ENCODE data around the gene CHCT1. TPM values are rescaled to one million over a fixed set of nuclear protein-coding genes. Genes with fewer than 3 reads are reported as not detected.

Gene CHCT1
- total and polyA plus RNA-seq, 2 donors (not counting 3 experiments of a cell fraction or from before 2014, with no cell fraction given), result not detected

GRCh38 chr17:60464343-60464742, 42.1 kb downstream of the CHCT1 start:
- intact Hi-C loops (cut with micrococcal nuclease), result no loop called here
- no peak for DNase-seq (ENCODE audit: low read depth, low spot score)
- H3K36me3 ChIP-seq (ENCODE audit: control insufficient read depth in 2 of 2, extremely low read depth in 1 of 2, insufficient read depth in 2 of 2, low read length in 2 of 2), result peaks cover 5 to 15% of the 10 kb centered on the region in 2 experiments

More at GRCh38 chr17:60464343-60464742, 42.1 kb downstream of the CHCT1 start:
- no TSS peak for BruUV-seq (replicated peaks)
- Histone ChIP-seq H3K9me1 (replicated peaks; ENCODE audit: control insufficient read depth, extremely low read depth, insufficient read depth, low read length) (no peaks in the 10 kb centered on the region), H3K79me2 (ENCODE audit: control insufficient read depth, insufficient read depth, low read length) (no peaks in the 10 kb centered on the region), H3K9me3 (replicated peaks; ENCODE audit: control insufficient read depth, insufficient read depth, low read length) (no peaks in the 10 kb centered on the region), H3K4me1 (ENCODE audit: control insufficient read depth, extremely low read depth, insufficient read depth, low read length) (peaks cover 19% of the 10 kb centered on the region), H2AFZ (ENCODE audit: low read depth, low read length) (no peak overlapping the region), H4K20me1 (replicated peaks; ENCODE audit: control insufficient read depth, extremely low read depth, insufficient read depth, low read length) (no peaks in the 10 kb centered on the region), H3K9ac (replicated peaks; ENCODE audit: extremely low read depth, insufficient read depth, low read length) (no peak overlapping the region), H3K27ac (ENCODE audit: insufficient read depth, low read depth, low read length) (no peak overlapping the region), H3K27me3 (ENCODE audit: control insufficient read depth in 2 of 2, insufficient read depth in 2 of 2, low read length in 2 of 2) (no peaks in the 10 kb centered on the region), H3K4me3 (replicated peaks in 1 of 3; ENCODE audit: insufficient read depth in 1 of 3, low read depth in 1 of 3, low read length in 3 of 3) (no peak overlapping the region), H3K4me2 (ENCODE audit: insufficient read depth, low read length) (no peak overlapping the region)
- CTCF ChIA-PET, result interaction anchor here (1.1 to 1.9 kb wide), 3 partner anchors 50 to 174 kb away, joined by 3 to 6 read pairs (median 4); no protein-coding TSS in a partner anchor
- POLR2A ChIA-PET, result no interaction called here
- no peak for FAIRE-seq
- dilution Hi-C loops (cut with MboI; ENCODE audit: extremely low pct_ligation_motif_present, low sequenced_read_pairs), result no loop called here
- no peak for TF ChIP-seq CTCF (IDR thresholded peaks at IDR 0.05; ENCODE audit: extremely low read depth in 1 of 2, insufficient read depth in 1 of 2, low read depth in 1 of 2, low read length in 2 of 2)
- TF ChIP-seq MYC (IDR thresholded peaks at IDR 0.05; ENCODE audit: low read depth, low read length), result no peak
- TF ChIP-seq POLR2AphosphoS5 (IDR thresholded peaks at IDR 0.05; ENCODE audit: insufficient read depth, low read depth, low read length), result no peak
